GM19035 (cell line): ENCODE measurements around the gene ZNF518A.

Source experiments
- ATAC-seq: cut with Tn5 transposase; IDR thresholded peaks from one replicate; pipeline ENCODE4 v1.9.1; 2021; ENCODE audit not compliant: unreplicated experiment

The ZNF518A gene

GRCh38 chr10:96129387-96130325 is at the start of gene ZNF518A:
ZNF518A (plus strand) TSS chr10:96130297; CDS start chr10:96156323, 26,026 bp downstream.
- ATAC-seq, result peak; percentile 80

- ATAC-seq, result no peak
Observed at GRCh38 chr10:96082153-96082552, 47.9 kb upstream of the ZNF518A start.

GRCh38 chr10:96082748-96083147 is 47.3 kb upstream of the ZNF518A start:
- ATAC-seq, result no peak

- no peak for ATAC-seq
Observed at GRCh38 chr10:96089116-96089515, 41.0 kb upstream of the ZNF518A start.

- peak; percentile 91 for ATAC-seq
Observed at GRCh38 chr10:96089670-96090462, 40.2 kb upstream of the ZNF518A start.

GRCh38 chr10:96090463-96090800 is 39.7 kb upstream of the ZNF518A start:
- no peak for ATAC-seq

- no peak for ATAC-seq
Observed at GRCh38 chr10:96092999-96093767, 36.9 kb upstream of the ZNF518A start.

- ATAC-seq, result no peak
Observed at GRCh38 chr10:96093948-96094347, 36.1 kb upstream of the ZNF518A start.

- ATAC-seq, result no peak
Observed at GRCh38 chr10:96096958-96097357, 33.1 kb upstream of the ZNF518A start.

GRCh38 chr10:96097865-96098264 is 32.2 kb upstream of the ZNF518A start:
- no peak for ATAC-seq

- no peak for ATAC-seq
Observed at GRCh38 chr10:96107623-96108038, 22.5 kb upstream of the ZNF518A start.

- no peak for ATAC-seq
Observed at GRCh38 chr10:96112531-96112930, 17.6 kb upstream of the ZNF518A start.

GRCh38 chr10:96118604-96119450 is 11.3 kb upstream of the ZNF518A start:
- ATAC-seq, result no peak

- ATAC-seq, result no peak
Observed at GRCh38 chr10:96122824-96123223, 7.3 kb upstream of the ZNF518A start.

GRCh38 chr10:96124230-96125141 is 5.6 kb upstream of the ZNF518A start:
- ATAC-seq, result no peak

GRCh38 chr10:96125142-96125515 is 5.0 kb upstream of the ZNF518A start:
- no peak for ATAC-seq

- peak; percentile 67 for ATAC-seq
Observed at GRCh38 chr10:96130326-96130995, 364 bp downstream of the ZNF518A start.

- no peak for ATAC-seq
Observed at GRCh38 chr10:96131621-96132020, 1.5 kb downstream of the ZNF518A start.

- no peak for ATAC-seq
Observed at GRCh38 chr10:96133135-96133534, 3.0 kb downstream of the ZNF518A start.
